Measurements from ENCODE around the gene SPINK4.
A peak's percentile ranks its signal among the peaks of the same experiment; 100 is the strongest.

The SPINK4 gene, protein sequence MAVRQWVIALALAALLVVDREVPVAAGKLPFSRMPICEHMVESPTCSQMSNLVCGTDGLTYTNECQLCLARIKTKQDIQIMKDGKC

DNA sequence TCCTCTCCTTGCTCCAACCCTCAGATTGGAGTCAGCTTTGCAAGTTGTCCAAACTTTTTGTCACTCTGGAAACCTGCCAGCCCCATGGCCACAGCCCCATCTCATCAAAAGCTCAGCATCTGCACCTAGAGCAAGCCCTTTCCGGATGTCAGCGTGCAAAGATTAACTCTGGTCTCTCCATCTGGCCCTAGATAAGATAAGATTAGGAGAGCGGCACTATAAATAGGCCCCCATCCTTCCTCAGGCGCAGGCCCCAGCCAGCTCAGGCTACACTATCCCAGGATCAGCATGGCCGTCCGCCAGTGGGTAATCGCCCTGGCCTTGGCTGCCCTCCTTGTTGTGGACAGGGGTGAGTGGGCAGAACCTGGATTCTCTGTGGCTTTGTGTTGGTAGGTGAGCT lies at the start of gene SPINK4:
TSS of gene SPINK4 (plus strand) at position 247 of the 400 bp plus-strand sequence. CDS start at position 289, 42 bp downstream.
- peak; percentile 33 for DNase-seq (ENCODE audit: low spot score)

DNA sequence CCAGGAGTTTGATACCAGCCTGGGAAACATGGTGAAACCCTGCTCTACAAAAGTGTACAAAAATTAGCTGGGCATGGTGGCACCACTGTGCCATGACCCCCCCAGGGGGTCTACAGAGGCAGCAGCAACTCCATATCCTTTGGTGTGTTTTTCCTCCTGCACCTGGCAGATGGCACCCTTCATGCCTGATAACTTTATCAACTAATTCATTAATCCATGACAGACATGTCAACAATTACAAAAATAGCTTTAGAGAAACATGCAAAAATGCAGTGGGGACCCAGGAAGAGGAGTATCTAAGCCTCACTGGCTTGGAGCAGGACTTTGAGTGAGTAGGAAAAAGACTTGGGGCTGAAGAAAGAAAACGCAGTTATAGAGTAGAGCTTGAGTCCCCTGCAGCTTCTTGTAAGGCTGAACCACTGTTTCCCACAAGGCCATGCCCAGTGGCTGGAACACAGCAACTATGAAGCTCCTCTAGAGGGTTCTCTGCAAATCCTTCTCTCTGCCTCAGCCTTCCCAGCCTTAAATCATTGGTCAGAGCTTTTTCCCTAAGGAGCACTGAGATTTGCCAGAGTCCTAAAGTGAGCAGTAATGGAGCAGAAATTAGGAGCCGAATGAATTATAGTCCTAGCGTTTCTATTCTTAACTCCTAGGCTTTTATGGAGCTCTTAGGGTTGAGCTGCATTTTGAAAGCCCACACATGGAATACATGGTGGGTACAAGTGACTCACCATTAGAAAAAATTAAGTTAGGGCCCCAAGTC lies 47.3 kb upstream of the SPINK4 start:
- no peak for DNase-seq (ENCODE audit: low spot score)

DNA sequence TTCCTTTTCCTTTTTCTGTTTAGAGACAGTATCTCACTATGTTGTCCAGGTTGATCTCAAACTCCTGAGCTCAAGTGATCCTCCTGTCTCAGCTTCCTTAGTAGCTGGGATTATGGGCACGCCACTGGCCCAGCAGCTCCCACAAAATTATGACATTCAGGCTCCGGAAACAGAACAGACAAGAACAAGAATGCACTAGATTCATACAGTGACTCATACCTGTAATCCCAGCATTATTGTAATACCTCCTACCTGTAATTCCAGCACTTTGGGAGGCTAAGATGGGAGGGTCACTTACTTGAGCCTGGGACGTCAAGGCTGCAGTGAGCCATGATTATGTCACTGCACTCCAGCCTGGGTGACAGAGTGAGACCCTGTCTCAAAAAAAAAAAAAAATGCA lies 46.1 kb upstream of the SPINK4 start:
- no peak for DNase-seq (ENCODE audit: low spot score)

DNA sequence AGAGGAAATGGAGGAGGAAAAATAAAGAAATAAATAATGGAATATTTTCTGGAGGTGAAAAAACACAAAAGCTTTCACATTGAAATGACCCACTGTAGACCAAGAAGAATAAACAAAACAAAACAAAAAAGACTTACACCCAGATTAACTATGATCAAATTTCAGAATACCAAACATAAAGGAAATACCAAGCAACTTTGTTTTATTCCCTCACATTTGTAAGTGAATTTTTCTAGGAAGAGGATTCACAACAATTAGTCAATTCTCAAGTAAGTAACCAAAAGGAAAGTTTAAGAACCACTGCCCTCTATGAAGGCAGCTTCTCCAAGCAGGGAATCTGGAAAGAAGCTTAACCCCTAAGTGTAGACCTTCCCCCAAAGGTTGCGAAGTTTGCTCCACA lies 43.2 kb upstream of the SPINK4 start:
- no peak for DNase-seq (ENCODE audit: low spot score)

DNA sequence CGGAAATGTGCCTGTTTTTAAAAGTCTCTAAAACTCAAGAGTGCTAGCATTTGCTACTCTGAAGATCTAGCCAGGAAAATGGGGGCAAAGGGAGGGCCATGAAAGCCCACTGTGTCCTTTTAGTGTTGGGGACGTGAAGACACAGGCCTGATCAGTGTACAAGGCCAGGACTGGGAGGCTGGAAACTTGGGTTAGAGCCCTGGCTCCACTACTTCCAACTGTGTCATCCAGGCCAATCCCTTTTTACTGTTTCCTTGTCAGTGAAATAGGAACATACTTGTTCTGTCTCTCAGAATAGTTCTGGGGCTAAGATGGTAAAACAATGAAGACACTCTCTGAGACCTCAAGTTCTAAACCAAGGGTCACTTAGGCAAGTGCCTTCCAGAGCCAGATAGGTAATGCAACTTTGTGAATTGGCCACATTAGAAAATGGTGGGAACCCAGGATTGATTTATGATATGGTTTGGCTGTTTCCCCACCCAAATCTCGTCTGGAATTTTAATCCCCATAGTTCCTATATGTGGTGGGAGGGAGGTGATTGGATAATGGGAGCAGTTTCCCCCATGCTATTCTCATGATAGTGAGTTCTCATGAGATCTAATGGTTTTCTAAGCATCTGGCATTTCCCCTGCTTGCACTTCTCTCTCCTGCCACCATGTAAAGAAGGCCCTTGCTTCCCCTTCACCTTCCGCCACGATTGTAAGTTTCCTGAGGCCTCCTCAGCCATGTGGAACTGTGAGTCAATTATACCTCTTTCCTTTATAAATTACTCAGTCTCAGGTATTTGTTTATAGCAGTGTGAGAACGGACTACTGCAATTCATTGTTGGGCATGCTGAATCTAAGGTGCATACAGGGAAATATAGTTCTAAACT lies 42.5 kb upstream of the SPINK4 start:
- no peak for DNase-seq (ENCODE audit: low spot score)

DNA sequence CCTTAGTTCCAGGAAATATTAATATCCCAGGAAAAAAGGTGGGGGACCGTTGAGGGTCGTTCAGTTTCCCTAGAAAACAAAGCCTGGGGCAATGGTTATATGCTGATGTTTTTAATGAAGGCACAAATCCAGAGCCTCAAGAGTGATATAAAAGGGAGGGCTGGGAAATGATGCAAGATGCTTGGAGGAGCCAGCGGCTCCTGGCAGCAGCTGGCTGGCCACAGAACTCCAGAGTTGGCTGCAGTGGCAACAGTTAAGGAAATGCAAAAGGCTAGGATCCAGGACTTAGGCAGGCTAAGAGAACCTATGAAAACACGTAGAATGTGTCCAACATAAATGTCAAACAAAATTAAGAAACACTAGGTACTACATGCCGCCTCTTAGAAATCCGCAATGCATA lies 41.8 kb upstream of the SPINK4 start:
- no peak for DNase-seq (ENCODE audit: low spot score)

DNA sequence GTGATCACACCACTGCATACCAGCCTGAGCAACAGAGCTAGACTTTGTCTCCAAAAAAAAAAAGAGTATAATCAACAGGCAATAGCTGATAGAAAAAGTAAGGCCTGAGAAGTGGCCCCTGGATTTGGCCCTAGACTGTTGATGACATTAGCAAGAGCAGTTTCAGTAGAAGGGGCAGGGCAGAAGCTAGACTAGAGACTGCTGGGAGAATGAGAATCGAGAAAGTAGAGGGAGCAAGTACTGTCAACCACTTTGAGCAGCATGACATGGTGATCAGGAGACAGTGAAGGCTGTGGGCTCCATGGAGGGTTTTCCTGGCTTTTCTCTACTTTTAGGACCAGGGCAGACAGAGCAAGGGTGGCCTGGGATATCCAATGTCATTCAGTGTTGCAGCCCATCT lies 37.9 kb upstream of the SPINK4 start:
- no peak for DNase-seq (ENCODE audit: low spot score)

DNA sequence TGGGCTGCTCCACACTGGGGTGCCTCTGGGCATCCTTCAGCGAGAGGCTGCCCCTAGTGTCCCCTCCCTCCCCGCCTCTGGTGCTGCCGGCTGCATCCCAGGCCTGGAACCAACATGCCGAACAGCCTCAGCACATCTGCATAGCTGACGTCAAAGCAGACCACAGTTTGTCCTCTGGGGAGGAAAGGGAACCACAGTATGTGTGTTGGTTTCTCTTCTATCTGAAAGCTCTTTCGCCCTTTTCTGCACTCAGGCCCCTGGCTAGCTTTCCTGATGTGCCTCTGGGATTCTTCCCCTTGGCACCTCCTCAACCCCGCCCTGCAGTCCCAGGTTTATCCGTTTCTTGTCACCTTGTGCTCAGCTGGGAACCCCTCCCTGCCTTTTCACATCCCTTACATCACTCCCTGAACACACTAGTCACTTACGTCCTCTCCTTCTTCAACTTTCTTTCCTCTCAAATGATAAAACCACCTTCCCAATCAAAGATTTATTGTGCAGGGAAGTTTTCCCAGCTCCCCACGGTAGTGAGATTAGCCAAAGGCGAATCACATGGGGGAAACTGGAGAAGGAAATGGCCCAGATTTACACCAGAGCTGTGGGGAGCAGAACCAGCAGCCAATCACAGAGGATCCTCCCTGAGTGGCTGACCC lies 37.3 kb upstream of the SPINK4 start:
- DNase-seq (ENCODE audit: low spot score): no peak

DNA sequence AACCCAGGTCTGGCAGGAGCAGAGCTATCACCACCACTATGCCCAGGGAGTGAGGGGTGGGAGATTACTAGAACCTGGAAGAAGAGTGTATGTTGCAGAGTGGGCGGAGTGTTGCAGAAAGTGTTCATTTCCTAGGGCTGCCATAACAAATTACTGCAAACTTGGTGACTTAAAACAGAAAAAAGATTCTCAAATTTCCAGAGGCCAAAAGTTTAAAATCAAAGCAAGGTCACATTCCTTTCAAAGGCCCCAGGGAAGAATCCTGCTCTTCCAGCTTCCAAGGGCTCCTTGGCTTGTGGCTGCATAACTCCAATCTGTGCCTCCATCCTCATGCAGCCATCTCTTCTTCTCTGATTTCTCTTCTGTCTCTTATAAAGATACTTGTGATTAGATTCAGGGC lies 30.6 kb upstream of the SPINK4 start:
- DNase-seq (ENCODE audit: low spot score): no peak

DNA sequence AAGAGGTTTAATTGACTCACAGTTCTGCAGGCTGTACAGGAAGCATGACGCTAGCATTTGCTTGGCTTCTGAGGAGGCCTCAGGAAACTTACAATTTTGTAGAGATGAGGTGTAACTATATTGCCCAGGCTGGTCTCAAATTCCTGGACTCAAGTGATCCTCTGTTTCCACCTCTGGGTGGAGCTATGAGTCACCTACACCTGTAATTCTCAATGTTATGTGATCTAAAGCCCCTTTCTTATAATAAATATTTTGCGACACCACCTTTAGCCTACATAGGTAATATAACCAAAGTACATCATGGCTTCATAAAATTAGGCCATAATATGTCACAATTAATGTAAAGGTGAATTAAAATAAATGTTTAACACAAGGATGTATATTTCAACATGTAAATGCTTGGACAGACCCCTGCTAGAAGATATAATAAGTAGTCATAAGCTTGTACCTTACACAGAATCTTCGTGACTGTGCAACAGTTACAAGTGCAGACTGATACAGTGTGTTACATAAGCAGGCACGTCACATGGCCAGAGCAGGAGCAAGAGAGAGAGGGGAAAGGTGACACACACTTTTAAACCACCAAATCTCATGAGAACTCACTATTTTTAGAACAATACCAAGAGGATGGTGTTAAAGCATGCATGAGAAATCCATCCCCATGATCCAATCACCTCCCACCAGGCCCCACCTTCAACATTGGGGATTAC lies 29.8 kb upstream of the SPINK4 start:
- no peak for DNase-seq (ENCODE audit: low spot score)

DNA sequence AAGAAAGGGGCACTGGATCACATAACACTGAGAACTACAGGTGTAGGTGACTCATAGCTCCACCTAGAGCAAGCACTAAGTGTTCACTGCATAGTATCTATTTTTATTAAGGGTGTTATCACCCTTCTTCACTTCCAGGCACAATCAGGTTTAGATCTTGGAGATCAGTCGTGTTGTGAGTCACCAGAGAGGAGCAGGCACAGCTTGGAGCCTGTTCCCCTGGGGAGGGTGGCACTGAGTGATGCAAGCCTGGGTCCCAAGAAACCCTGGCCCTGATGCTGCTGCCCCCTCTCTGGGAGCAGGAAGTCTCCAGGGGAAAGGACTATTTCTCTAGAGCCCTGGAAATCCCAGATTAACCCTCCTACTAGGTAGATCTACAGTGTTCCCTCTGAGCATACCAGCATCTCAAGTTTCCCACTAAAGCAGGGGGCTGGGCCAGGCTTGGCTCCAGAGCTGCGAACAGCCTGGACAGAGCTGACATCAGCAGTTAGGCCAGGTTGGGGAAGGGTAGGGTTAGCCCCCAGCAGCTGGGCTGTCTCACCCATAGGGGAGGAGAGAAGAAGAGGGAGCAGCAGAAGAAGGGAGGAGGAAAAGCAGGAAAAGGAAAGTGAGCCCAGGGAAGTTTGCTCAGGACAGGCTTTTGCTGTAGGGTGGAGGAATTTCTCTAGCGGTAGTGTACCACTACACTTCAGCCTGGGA lies 28.1 kb upstream of the SPINK4 start:
- DNase-seq (ENCODE audit: low spot score): no peak

DNA sequence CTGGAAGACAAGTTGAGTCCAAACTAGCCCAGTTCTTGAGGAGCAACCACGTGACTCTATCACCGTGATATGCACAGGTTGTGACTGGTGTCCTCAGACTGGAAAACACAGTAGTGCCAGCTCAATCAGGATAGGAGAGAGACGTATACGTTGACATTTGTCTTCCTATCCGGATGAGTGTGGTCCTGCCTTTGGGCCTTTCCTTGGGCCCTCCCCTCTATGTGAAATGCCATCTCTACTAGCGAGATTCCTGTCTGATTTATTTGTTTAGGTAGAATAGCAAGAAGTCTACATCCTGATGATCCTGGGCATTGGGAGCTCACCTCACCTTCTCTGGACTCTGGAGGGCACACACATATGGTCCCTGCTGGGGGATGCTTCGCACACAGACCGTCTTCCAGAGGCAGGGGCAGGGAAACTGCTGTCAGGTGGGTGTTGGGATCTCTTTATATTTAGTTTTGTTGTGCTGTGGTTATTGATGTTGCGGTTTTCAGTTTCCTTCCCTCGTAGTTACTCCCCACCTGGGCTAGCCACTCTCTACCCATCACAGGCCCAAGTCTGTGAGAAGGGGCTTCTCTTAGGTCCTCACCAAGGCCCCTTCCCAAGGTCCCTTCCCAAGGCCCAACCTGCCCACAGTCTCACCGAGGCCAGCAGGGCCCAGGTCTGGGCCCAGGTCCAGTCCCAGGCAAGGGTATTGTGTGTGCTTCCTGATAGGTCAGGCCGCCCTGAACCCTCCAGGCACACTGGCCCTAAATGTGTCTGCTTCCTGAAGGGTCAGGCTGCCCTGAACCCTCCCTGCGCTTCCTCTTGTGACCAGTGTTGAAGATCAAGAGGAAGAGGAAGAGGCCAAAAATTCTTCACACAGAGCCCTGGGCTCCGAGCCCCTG lies 19.0 kb upstream of the SPINK4 start:
- no peak for DNase-seq (ENCODE audit: low spot score)

DNA sequence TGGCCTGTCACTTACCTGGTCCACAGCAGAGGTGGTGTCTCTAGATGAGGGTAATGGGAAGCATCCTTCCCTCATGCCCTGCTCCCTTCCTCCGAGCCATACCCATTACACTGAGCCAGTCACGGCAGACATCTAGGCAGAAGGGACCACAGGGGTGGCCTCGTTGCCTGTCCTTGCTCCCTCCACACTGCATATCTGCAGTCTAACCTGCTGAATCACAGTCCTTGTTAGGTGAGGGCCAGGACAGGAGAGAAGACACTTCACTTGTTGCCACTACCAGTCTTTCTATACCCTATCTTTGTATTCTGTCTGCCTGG lies 18.4 kb upstream of the SPINK4 start:
- no peak for DNase-seq (ENCODE audit: low spot score)

DNA sequence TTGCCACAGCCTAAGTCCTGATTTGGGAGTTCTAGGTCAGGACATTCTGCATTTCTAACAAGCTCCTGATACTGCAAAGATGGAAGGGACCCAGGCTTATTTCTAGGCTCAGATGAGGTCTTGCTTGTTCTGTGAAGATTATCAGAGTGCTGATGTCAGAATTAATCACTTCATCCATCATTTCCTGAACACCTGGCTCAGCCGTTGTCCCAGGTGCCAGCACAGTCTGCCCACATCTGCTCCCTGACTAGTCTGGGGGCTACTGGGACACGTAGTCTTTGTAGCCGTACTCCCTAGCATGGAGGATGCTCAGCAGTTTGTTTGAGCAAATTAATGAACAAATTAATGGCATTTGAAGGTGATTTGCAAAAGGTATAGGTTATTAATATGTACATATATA lies 17.9 kb upstream of the SPINK4 start:
- no peak for DNase-seq (ENCODE audit: low spot score)

DNA sequence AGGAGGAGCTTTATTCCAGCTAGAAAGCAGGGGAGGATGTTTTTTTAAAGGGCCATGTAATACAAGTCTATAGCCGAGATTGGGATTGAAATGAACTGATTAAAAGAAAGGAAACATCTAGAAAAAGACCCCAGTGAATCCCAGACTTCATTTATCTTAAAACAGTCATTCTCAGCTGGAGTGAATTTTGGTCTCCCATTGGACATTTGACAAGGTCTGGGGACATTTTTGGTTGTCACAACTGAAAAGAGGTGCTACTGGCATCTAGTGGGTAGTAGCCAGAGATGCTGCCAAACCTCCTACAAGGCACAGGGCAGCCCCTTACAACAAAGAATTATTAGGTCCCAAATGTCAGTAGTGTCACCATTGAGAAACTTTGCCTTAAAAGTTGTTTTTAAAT lies 16.3 kb upstream of the SPINK4 start:
- no peak for DNase-seq (ENCODE audit: low spot score)

DNA sequence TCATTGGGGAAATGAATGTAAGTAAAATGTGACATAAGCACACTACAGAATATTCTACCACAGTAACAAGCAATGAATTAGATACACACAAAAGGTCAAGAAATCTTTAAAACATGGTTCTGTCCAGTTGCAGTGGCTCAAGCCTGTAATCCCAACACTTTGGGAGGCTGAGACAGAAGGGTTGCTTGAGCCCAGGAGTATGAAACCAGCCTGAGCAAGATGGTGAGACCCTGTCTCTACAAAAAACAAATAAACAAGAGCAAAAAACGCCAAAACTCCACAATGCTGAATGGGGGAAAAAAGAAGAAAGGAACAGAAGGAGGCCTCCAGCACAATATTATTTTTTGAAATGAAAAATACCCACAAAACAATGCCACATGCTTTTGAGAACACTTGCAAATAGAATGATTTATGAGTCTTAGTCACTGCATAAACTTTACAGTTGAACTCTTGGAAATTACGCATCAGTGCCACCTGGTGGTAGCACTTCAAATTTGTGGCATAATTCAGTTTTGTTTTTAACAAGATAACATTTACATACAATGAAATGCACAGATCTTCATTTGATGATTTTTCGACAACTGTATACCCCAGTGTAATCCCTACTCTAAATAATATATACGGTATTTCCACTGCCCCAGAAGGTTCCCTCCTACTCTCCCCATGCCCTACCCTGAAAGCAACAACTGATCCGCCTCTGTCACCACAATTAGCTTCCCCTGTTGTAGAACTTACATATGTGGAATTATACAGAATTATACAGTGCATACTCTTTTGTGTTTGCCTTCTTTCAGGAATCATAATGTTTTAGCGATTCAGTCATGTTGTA lies 14.4 kb upstream of the SPINK4 start:
- peak; percentile 73 for DNase-seq (ENCODE audit: low spot score)

DNA sequence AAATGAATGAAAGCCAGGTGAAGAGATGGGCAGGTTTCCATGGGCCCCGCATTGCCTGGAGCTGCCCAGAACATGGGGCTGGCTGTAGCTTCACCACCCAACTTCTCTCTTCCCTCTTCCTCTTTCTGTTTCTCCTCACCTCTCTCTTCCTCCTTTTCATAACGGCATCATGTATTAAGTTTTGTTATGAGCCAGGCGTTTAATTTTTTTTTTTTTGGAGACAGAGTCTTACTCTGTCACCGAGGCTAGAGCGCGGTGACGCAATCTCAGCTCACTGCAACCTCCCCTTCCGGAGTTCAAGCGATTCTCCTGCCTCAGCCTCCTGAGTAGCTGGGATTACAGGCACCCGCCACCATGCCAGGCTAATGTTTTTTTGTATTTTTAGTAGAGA lies 13.0 kb upstream of the SPINK4 start:
- DNase-seq (ENCODE audit: low spot score): no peak

DNA sequence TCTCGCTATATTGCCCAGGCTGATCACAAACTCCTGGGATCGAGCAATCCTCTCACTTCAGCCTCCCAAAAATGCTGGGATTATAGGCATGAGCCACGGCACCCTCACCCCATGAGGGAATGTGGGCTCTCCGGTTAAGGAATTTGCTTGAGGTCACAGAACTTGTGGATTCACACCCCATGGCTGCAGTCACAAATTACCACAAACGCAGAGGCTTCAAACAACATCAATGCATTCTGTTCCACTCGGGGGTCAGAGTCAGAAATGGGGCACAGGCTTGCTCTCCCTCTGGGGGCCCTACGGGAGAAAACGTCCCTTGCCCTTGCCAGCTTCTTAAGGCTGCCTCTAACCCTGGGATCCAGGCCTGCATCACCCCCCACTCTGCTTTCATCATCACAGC lies 12.2 kb upstream of the SPINK4 start:
- no peak for DNase-seq (ENCODE audit: low spot score)

DNA sequence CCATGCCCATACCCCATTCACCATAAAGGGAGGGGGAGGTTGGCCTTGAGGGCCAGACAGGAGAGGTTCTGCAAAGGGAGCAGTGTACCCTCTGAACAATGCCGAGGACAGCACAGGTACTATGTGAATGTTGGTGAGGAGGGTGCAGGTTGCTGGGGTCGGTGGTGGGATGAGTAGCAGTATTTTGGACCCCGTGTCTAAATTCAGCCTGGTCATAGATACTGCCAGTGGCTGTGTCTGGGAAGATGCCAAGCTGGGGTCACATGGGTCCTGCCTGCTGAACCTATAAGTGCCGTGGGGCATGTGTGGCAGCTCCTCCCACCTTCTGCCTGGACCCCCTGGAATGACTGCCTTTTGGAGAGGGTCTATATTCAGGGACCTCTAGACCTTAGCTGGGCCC lies 11.4 kb upstream of the SPINK4 start:
- DNase-seq (ENCODE audit: low spot score): no peak

Data from left forelimb (tissue), 1 donor.